IMR-90 (cell line): ENCODE results near the gene IL13RA1. TPM values are rescaled to one million over a fixed set of nuclear protein-coding genes. Genes with fewer than 3 reads are reported as not detected.

Experiments
- ATAC-seq: fragments of 200-7000 bp; cut with Tn5 transposase; 2 replicates; pipeline ENCODE4 v1.9.1; 2020; ENCODE audit warnings: low read depth, mild to moderate bottlenecking, moderate library complexity
- BruUV-seq: library from RNA; stranded (reverse); fragments of 400-500 nt; replicated peaks from 2 replicates; lab custom pipeline; 2021; lab: Mats Ljungman, UMichigan
- CTCF ChIA-PET: fragments of 300-600 bp; formaldehyde crosslinking; extraction: SDS; loops from one replicate; lab custom pipeline; 2021; ENCODE audit warnings: antibody characterized with exemption; lab: Yijun Ruan, JAX
- POLR2A ChIA-PET: fragments of 300-600 bp; sonication (Branson Sonifier 250); formaldehyde crosslinking; loops from one replicate; lab custom pipeline; 2022; ENCODE audit warnings: antibody characterized with exemption; ENCODE audit not compliant: unreplicated experiment; lab: Charles Lee
- DNase-seq: peaks from one replicate; pipeline ENCODE4 v3.0.0; 2013
- H2AFZ ChIP-seq: replicated peaks from 2 replicates; pipeline ENCODE3; 2013; ENCODE audit warnings: low read length, mild to moderate bottlenecking; ENCODE audit not compliant: poor library complexity
- H2AK5ac ChIP-seq: 2 replicates; pipeline ENCODE4 v1.6.1; 2013; ENCODE audit warnings: low read depth, low read length, inconsistent platforms
- H2AK9ac ChIP-seq: replicated peaks from 2 replicates; pipeline ENCODE3; 2013; ENCODE audit warnings: mild to moderate bottlenecking, low read depth, low read length, moderate library complexity; ENCODE audit not compliant: poor library complexity
- H2BK120ac ChIP-seq: 2 replicates; pipeline ENCODE4 v1.6.1; 2013; ENCODE audit warnings: low read depth, low read length, inconsistent platforms
- H2BK15ac ChIP-seq: 3 replicates; pipeline ENCODE4 v1.6.1; 2013; ENCODE audit warnings: low read depth, low read length, inconsistent platforms
- H2BK20ac ChIP-seq: 2 replicates; pipeline ENCODE4 v1.6.1; 2013; ENCODE audit warnings: low read depth, mild to moderate bottlenecking, inconsistent platforms, low read length, moderate library complexity
- H2BK5ac ChIP-seq: 2 replicates; pipeline ENCODE4 v1.6.1; 2013; ENCODE audit warnings: mild to moderate bottlenecking, low read depth, low read length, inconsistent platforms; ENCODE audit not compliant: poor library complexity, severe bottlenecking
- H3K14ac ChIP-seq: replicated peaks from 2 replicates; pipeline ENCODE4 v1.6.1; 2013; ENCODE audit warnings: low read depth, low read length, inconsistent platforms
- H3K18ac ChIP-seq: 2 replicates; pipeline ENCODE4 v1.6.1; 2013; ENCODE audit warnings: low read depth, low read length, control low read depth
- H3K23ac ChIP-seq: 2 replicates; pipeline ENCODE4 v1.6.1; 2013; ENCODE audit warnings: low read depth, low read length, inconsistent platforms
- H3K27ac ChIP-seq: 2 replicates; pipeline ENCODE4 v1.5.1; 2013; ENCODE audit warnings: mild to moderate bottlenecking, control low read depth, low read length; ENCODE audit not compliant: insufficient read depth
- H3K27me3 ChIP-seq: 2 replicates; pipeline ENCODE4 v1.6.1; 2013; ENCODE audit warnings: low read length; ENCODE audit not compliant: control insufficient read depth, insufficient read depth
- H3K36me3 ChIP-seq: 2 replicates; pipeline ENCODE4 v1.6.1; 2013; ENCODE audit warnings: low read length, mixed read lengths; ENCODE audit not compliant: control insufficient read depth, insufficient read depth
- H3K4ac ChIP-seq: 2 replicates; pipeline ENCODE4 v1.6.1; 2013; ENCODE audit warnings: low read depth, low read length, inconsistent platforms
- H3K4me1 ChIP-seq: 2 replicates; pipeline ENCODE4 v1.6.1; 2013; ENCODE audit warnings: low read length, mixed read lengths; ENCODE audit not compliant: control insufficient read depth, insufficient read depth
- H3K4me2 ChIP-seq: 2 replicates; pipeline ENCODE4 v1.6.1; 2013; ENCODE audit warnings: low read depth, mild to moderate bottlenecking, control low read depth, low read length, moderate library complexity
- H3K4me3 ChIP-seq: 2 replicates; pipeline ENCODE4 v1.5.1; 2013; ENCODE audit warnings: low read depth, mild to moderate bottlenecking, control low read depth, low read length, moderate library complexity; ENCODE audit not compliant: insufficient read depth
- H3K56ac ChIP-seq: 2 replicates; pipeline ENCODE4 v1.6.1; 2013; ENCODE audit warnings: low read length, inconsistent platforms; ENCODE audit not compliant: insufficient read depth; ENCODE audit errors: extremely low read depth
- H3K79me1 ChIP-seq, 2 experiments: 2 replicates each; pipeline ENCODE4 v1.6.1; 2013; ENCODE audit warnings: low read length in 2 of 2, inconsistent platforms in 1 of 2, low read depth in 1 of 2
- H3K9ac ChIP-seq: 2 replicates; pipeline ENCODE4 v1.6.1; 2013; ENCODE audit warnings: low read depth, low read length, control low read depth
- H3K9me1 ChIP-seq: 2 replicates; pipeline ENCODE4 v1.6.1; 2013; ENCODE audit warnings: low read length, inconsistent platforms; ENCODE audit not compliant: insufficient read depth
- H3K9me3 ChIP-seq: 2 replicates; pipeline ENCODE4 v1.6.1; 2013; ENCODE audit warnings: low read length; ENCODE audit not compliant: control insufficient read depth, insufficient read depth
- H4K20me1 ChIP-seq: 2 replicates; pipeline ENCODE4 v1.6.1; 2013; ENCODE audit warnings: low read length, inconsistent platforms; ENCODE audit not compliant: insufficient read depth
- H4K5ac ChIP-seq: 2 replicates; pipeline ENCODE4 v1.6.1; 2013; ENCODE audit warnings: mild to moderate bottlenecking, low read depth, low read length, control low read depth
- H4K8ac ChIP-seq, 2 experiments: 2 replicates each; pipeline ENCODE4 v1.6.1; 2013; ENCODE audit warnings: low read depth in 2 of 2, low read length in 2 of 2, control low read depth in 1 of 2, inconsistent platforms in 1 of 2
- H4K91ac ChIP-seq: 2 replicates; pipeline ENCODE4 v1.6.1; 2013; ENCODE audit warnings: low read depth, low read length, inconsistent platforms; ENCODE audit not compliant: insufficient read depth
- BHLHE40 ChIP-seq: fragments of 150-350 bp; IDR thresholded peaks from 2 replicates; pipeline ENCODE4 v1.6.1; 2016; ENCODE audit warnings: mild to moderate bottlenecking, low read depth, low read length
- CEBPB ChIP-seq: IDR thresholded peaks from 2 replicates; pipeline ENCODE4 v1.6.1; 2012; ENCODE audit warnings: low read depth, low read length, improper control_type of control experiment
- FOS ChIP-seq: fragments of 150-350 bp; IDR thresholded peaks from 2 replicates; pipeline ENCODE4 v1.6.1; 2016; ENCODE audit warnings: low read depth, low read length
- MAFK ChIP-seq: IDR thresholded peaks from 2 replicates; pipeline ENCODE4 v1.6.1; 2012; ENCODE audit warnings: low read depth, low read length, improper control_type of control experiment
- MAZ ChIP-seq: IDR thresholded peaks from 2 replicates; pipeline ENCODE4 v1.6.1; 2012; ENCODE audit warnings: low read depth, mild to moderate bottlenecking, low read length, improper control_type of control experiment, moderate library complexity, borderline replicate concordance
- MXI1 ChIP-seq: IDR thresholded peaks from 2 replicates; pipeline ENCODE4 v1.6.1; 2012; ENCODE audit warnings: low read depth, mild to moderate bottlenecking, low read length, moderate library complexity, borderline replicate concordance
- POLR2A ChIP-seq: IDR thresholded peaks from 2 replicates; pipeline ENCODE4 v1.6.1; 2012; ENCODE audit warnings: mild to moderate bottlenecking, low read depth, low read length
- RAD21 ChIP-seq: IDR thresholded peaks from 2 replicates; pipeline ENCODE4 v1.6.1; 2012; ENCODE audit warnings: low read length, improper control_type of control experiment
- RCOR1 ChIP-seq: IDR thresholded peaks from 2 replicates; pipeline ENCODE4 v1.6.1; 2012; ENCODE audit warnings: mild to moderate bottlenecking, low read length, improper control_type of control experiment; ENCODE audit not compliant: insufficient replicate concordance
- RFX5 ChIP-seq: IDR thresholded peaks from 2 replicates; pipeline ENCODE4 v1.8.0; 2012; ENCODE audit warnings: low read depth, mild to moderate bottlenecking, low read length, moderate library complexity
- SMC3 ChIP-seq: fragments of 150-350 bp; IDR thresholded peaks from 2 replicates; pipeline ENCODE4 v1.6.1; 2016; ENCODE audit warnings: low read depth, mild to moderate bottlenecking, antibody characterized with exemption, low read length, moderate library complexity
- WGBS, 2 experiments: methylation state at CpG; one replicate each; pipeline versions ENCODE4 v1.1.5 to v1.1.7; 2013; ENCODE audit warnings: missing lambda C conversion rate in 2 of 2; ENCODE audit not compliant: insufficient read length in 1 of 2; ENCODE audit errors: extremely low coverage in 2 of 2; 5-methylcytosine and 5-hydroxymethylcytosine counted together
- dilution Hi-C: fragments of 300-500 bp; cut with HindIII; formaldehyde crosslinking; loops from one replicate; pipeline ENCODE4 v1.14.3; 2018; ENCODE audit warnings: low sequenced_read_pairs; ENCODE audit not compliant: unreplicated experiment
- in situ Hi-C: fragments of 300-500 bp; cut with MboI; formaldehyde crosslinking; loops from 3 replicates; pipeline ENCODE4 v1.14.3; 2019; ENCODE audit warnings: low sequenced_read_pairs, inconsistent platforms, mixed read lengths
- intact Hi-C: fragments of 100-400 bp; cut with micrococcal nuclease; formaldehyde crosslinking; loops from 2 replicates; pipeline ENCODE4 v1.10.0; 2022
- polyA plus RNA-seq, 3 experiments: library from polyadenylated mRNA; depleted of rRNA; stranded (reverse); fragments of >200 nt; gene quantifications; 2 replicates each; pipeline ENCODE4 v1.2.3, GENCODE V29; 2012; ENCODE audit warnings: low replicate concordance in 1 of 3
- total RNA-seq: library from RNA; depleted of rRNA; stranded (reverse); fragments of >200 nt; gene quantifications from 2 replicates; pipeline ENCODE4 v1.2.3, GENCODE V29; 2012
- TF ChIP-seq, protein P1 (sequence below): fragments of 150-350 bp; IDR thresholded peaks from 2 replicates; pipeline ENCODE4 v1.6.1; 2016; ENCODE audit warnings: low read depth, mild to moderate bottlenecking, low read length, moderate library complexity, borderline replicate concordance
- TF ChIP-seq, protein P2 (sequence below): conservative IDR thresholded peaks from 2 replicates; pipeline ENCODE4 v1.5.1; 2012; ENCODE audit warnings: mild to moderate bottlenecking, low read depth, low read length, improper control_type of control experiment

IL13RA1 gene
- total and polyA plus RNA-seq, 2 of the 4 experiments (the other 2 are of a cell fraction): 24.2 to 31.7 TPM

DNA sequence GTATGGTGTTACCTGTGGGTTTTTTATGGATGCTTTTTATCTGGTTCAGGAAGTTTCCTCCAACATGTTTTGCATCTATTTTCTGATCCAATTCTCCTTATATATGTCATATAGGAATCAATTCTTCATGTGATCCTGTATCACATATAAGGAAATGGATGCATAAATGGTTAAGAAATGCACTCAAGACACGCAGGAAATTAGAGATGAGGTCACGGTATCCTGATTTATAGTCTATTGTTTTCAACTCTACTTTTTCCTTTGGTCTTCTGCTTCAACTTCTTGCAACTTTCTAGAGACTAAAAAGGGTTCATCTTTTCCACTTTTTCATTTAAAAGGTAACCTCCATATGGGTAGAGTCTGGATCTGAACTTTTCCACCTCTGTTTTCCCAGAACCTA lies 33.6 kb upstream of the IL13RA1 start:
- TF ChIP-seq BHLHE40 (no peak), POLR2A (no peak), MXI1 (no peak), FOS (no peak), RCOR1 (no peak), SMC3 (no peak), RFX5 (no peak), CEBPB (no peak), MAZ (no peak), MAFK (no peak), RAD21 (no peak)
- TF ChIP-seq, protein P1, sequence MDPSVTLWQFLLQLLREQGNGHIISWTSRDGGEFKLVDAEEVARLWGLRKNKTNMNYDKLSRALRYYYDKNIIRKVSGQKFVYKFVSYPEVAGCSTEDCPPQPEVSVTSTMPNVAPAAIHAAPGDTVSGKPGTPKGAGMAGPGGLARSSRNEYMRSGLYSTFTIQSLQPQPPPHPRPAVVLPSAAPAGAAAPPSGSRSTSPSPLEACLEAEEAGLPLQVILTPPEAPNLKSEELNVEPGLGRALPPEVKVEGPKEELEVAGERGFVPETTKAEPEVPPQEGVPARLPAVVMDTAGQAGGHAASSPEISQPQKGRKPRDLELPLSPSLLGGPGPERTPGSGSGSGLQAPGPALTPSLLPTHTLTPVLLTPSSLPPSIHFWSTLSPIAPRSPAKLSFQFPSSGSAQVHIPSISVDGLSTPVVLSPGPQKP: no peak
- TF ChIP-seq, protein P2, sequence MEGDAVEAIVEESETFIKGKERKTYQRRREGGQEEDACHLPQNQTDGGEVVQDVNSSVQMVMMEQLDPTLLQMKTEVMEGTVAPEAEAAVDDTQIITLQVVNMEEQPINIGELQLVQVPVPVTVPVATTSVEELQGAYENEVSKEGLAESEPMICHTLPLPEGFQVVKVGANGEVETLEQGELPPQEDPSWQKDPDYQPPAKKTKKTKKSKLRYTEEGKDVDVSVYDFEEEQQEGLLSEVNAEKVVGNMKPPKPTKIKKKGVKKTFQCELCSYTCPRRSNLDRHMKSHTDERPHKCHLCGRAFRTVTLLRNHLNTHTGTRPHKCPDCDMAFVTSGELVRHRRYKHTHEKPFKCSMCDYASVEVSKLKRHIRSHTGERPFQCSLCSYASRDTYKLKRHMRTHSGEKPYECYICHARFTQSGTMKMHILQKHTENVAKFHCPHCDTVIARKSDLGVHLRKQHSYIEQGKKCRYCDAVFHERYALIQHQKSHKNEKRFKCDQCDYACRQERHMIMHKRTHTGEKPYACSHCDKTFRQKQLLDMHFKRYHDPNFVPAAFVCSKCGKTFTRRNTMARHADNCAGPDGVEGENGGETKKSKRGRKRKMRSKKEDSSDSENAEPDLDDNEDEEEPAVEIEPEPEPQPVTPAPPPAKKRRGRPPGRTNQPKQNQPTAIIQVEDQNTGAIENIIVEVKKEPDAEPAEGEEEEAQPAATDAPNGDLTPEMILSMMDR: no peak
- Histone ChIP-seq H2AK9ac (no peak overlapping the region), H3K9me1 (no peaks in the 10 kb centered on the region), H4K8ac (no peak overlapping the region), H2BK120ac (no peak overlapping the region), H3K18ac (no peak overlapping the region), H2BK5ac (no peak overlapping the region), H4K91ac (no peak overlapping the region; the same call in 1 of the 2 replicates), H2BK20ac (no peak overlapping the region), H4K5ac (no peak overlapping the region), H3K14ac (no peak overlapping the region), H3K27me3 (no peaks in the 10 kb centered on the region), H3K4me2 (no peak overlapping the region), H3K36me3 (no peaks in the 10 kb centered on the region), H3K4ac (no peak overlapping the region), H2BK15ac (no peak overlapping the region), H2AFZ (no peak overlapping the region), H3K27ac (no peak overlapping the region), H4K20me1 (no peaks in the 10 kb centered on the region), H2AK5ac (no peak overlapping the region), H3K79me1 (no peaks in the 10 kb centered on the region), H3K4me3 (no peak overlapping the region), H3K9ac (no peak overlapping the region), H3K4me1 (peaks cover 1% of the 10 kb centered on the region; the same call in 1 of the 2 replicates), H3K23ac (no peak overlapping the region), H3K56ac (no peak overlapping the region), H3K9me3 (no peaks in the 10 kb centered on the region)
- intact Hi-C loops (no loop called here), in situ Hi-C loops (no loop called here), dilution Hi-C loops (no loop called here)
- CTCF ChIA-PET: no interaction called here
- no TSS peak for BruUV-seq
- WGBS, 2 experiments: no CpG with 5 or more reads among the region's 2 CpGs
- POLR2A ChIA-PET: no interaction called here
- DNase-seq: no peak
- no peak for ATAC-seq
